ENCODE data around the gene HECW1. TPM values are rescaled to one million over a fixed set of nuclear protein-coding genes. Genes with fewer than 3 reads are reported as not detected.

HECW1 gene
- total and polyA plus RNA-seq, 2 of the 8 experiments (the other 6 are each of a cell fraction or from before 2014, with no cell fraction given) = 2.9 to 12.7 TPM

GRCh38 chr7:43139137-43139536 lies 26.7 kb downstream of the HECW1 start:
- no peak overlapping the region for H3K18ac ChIP-seq (ENCODE audit: extremely low read depth, low read length)
- peak overlapping the region; percentile 39 for H2BK120ac ChIP-seq (replicated peaks; ENCODE audit: low read depth, low read length)
- CTCF ChIA-PET (ENCODE audit: partially characterized antibody) = interaction anchor here (0.5 to 1.2 kb wide), 2 partner anchors 153 to 630 kb away, joined by 3 to 4 read pairs; no protein-coding TSS in a partner anchor
- no peak overlapping the region for H2BK12ac ChIP-seq (ENCODE audit: low read depth, low read length)
- no peak overlapping the region for H3K23ac ChIP-seq (ENCODE audit: insufficient read length)
- no peak overlapping the region for H3K56ac ChIP-seq (replicated peaks; ENCODE audit: insufficient read length, low read depth, low read length)
- H3K9ac ChIP-seq (replicated peaks in 1 of 4; ENCODE audit: extremely low read depth in 1 of 4, low read depth in 3 of 4, low read length in 3 of 4) = no peak overlapping the region
- no peak overlapping the region for H2AK5ac ChIP-seq (ENCODE audit: low read depth, low read length)
- H3K9me3 ChIP-seq (ENCODE audit: insufficient read depth in 2 of 2, low read depth in 1 of 2, low read length in 1 of 2) = no peaks in the 10 kb centered on the region
- H4K5ac ChIP-seq (ENCODE audit: insufficient read length, low read depth, low read length) = no peak overlapping the region
- no peak overlapping the region for H2BK15ac ChIP-seq (ENCODE audit: low read length)
- H3K27me3 ChIP-seq (replicated peaks in 1 of 4; ENCODE audit: control insufficient read depth in 3 of 4, extremely low read depth in 1 of 4, insufficient read depth in 3 of 4, low read length in 3 of 4) = no peaks in the 10 kb centered on the region
- peak overlapping the region; percentile 84; the same call in 1 of the 2 replicates for H2BK5ac ChIP-seq (ENCODE audit: low read depth, low read length)
- no peak overlapping the region for H3K4me3 ChIP-seq (ENCODE audit: extremely low read depth in 1 of 4, insufficient read depth in 2 of 4, low read depth in 3 of 4, low read length in 4 of 4)
- H2AFZ ChIP-seq (ENCODE audit: low read length) = no peak overlapping the region
- no peak for DNase-seq (ENCODE audit: low read depth in 1 of 2, low spot score in 2 of 2)
- no peak overlapping the region for H3K4ac ChIP-seq (replicated peaks; ENCODE audit: insufficient read length, low read depth, low read length)
- peak overlapping the region; percentile 88; the same call in 1 of the 2 replicates for H2BK20ac ChIP-seq (ENCODE audit: low read length)
- no peak overlapping the region for H4K8ac ChIP-seq (ENCODE audit: extremely low read depth, insufficient read depth, low read length)
- H3K79me2 ChIP-seq (ENCODE audit: control insufficient read depth in 1 of 2, insufficient read depth in 2 of 2, low read length in 2 of 2) = no peaks in the 10 kb centered on the region
- H3K14ac ChIP-seq (ENCODE audit: insufficient read length) = no peak overlapping the region
- no peaks in the 10 kb centered on the region for H3K23me2 ChIP-seq (ENCODE audit: low read depth, low read length)
- no peaks in the 10 kb centered on the region for H4K20me1 ChIP-seq (replicated peaks in 1 of 2; ENCODE audit: control insufficient read depth in 1 of 2, insufficient read depth in 2 of 2, low read length in 2 of 2)
- peaks cover 3 to 25% (median 11%) of the 10 kb centered on the region in 4 experiments; a peak in 6 of 7 replicates for H3K4me1 ChIP-seq (replicated peaks in 1 of 4; ENCODE audit: control insufficient read depth in 3 of 4, insufficient read depth in 4 of 4, low read length in 3 of 4)
- peaks cover 2% of the 10 kb centered on the region; the same call in 1 of the 2 replicates for H3K79me1 ChIP-seq (ENCODE audit: low read depth, low read length)
- no peaks in the 10 kb centered on the region for H3K36me3 ChIP-seq (ENCODE audit: control insufficient read depth in 2 of 4, insufficient read depth in 4 of 4, low read length in 3 of 4)
- peak; percentile 96 for FAIRE-seq
- WGBS, 2 experiments (ENCODE audit: extremely low coverage in 1 of 2, insufficient coverage in 1 of 2, insufficient read length in 1 of 2, insufficient replicate concordance in 2 of 2, low coverage in 1 of 2, low lambda C conversion rate in 2 of 2, missing lambda C conversion rate in 1 of 2) = 15% methylated on average over 2 of the region's 2 CpGs; no CpG with 5 or more reads in 1 of the 2 experiments
- peak overlapping the region; percentile 15 to 30; a peak in 1 of 4 replicates for H3K4me2 ChIP-seq (ENCODE audit: insufficient read depth in 1 of 2, low read depth in 2 of 2, low read length in 2 of 2)
- H4K91ac ChIP-seq (replicated peaks; ENCODE audit: insufficient read length, low read length) = peak overlapping the region; percentile 97
- H3K27ac ChIP-seq (ENCODE audit: low read depth, low read length) = no peak overlapping the region
- POLR2A ChIA-PET (ENCODE audit: partially characterized antibody) = interaction anchor here (1.0 to 1.4 kb wide), 2 partner anchors 60 to 207 kb away, joined by 3 to 4 read pairs; partner anchors contain the start of genes MRPL32 and PSMA2
- TF ChIP-seq, protein P1, sequence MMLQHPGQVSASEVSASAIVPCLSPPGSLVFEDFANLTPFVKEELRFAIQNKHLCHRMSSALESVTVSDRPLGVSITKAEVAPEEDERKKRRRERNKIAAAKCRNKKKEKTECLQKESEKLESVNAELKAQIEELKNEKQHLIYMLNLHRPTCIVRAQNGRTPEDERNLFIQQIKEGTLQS (IDR thresholded peaks at IDR 0.05; ENCODE audit: insufficient read depth, low read depth, low read length) = no peak
- TF ChIP-seq, protein P2, sequence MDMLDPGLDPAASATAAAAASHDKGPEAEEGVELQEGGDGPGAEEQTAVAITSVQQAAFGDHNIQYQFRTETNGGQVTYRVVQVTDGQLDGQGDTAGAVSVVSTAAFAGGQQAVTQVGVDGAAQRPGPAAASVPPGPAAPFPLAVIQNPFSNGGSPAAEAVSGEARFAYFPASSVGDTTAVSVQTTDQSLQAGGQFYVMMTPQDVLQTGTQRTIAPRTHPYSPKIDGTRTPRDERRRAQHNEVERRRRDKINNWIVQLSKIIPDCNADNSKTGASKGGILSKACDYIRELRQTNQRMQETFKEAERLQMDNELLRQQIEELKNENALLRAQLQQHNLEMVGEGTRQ (IDR thresholded peaks at IDR 0.05; ENCODE audit: low read length) = no peak
- no peak for TF ChIP-seq CHD2 (IDR thresholded peaks at IDR 0.05; ENCODE audit: low read length)
- TF ChIP-seq JUND (IDR thresholded peaks at IDR 0.05; ENCODE audit: low read length) = peak; percentile 86
- TF ChIP-seq POLR2AphosphoS5 (IDR thresholded peaks at IDR 0.05; ENCODE audit: low read depth, low read length) = no peak
- TF ChIP-seq CBX5 (IDR thresholded peaks at IDR 0.05; ENCODE audit: low read depth, low read length) = no peak
- no peak for TF ChIP-seq KDM5A (IDR thresholded peaks at IDR 0.05; ENCODE audit: low read length)
- TF ChIP-seq TAF7 (optimal IDR thresholded peaks at IDR 0.05; ENCODE audit: borderline replicate concordance, low read depth, low read length) = no peak
- no peak for TF ChIP-seq RXRA (IDR thresholded peaks at IDR 0.05; ENCODE audit: insufficient read depth, low read depth, low read length)
- TF ChIP-seq RFX5 (IDR thresholded peaks at IDR 0.05; ENCODE audit: borderline replicate concordance, low read depth, low read length) = no peak
- TF ChIP-seq SP2 (IDR thresholded peaks at IDR 0.05; ENCODE audit: low read length) = no peak
- TF ChIP-seq CEBPB (IDR thresholded peaks at IDR 0.05; ENCODE audit: low read depth, low read length) = no peak
- TF ChIP-seq SP4 (IDR thresholded peaks at IDR 0.05; ENCODE audit: low read length) = no peak

All from H1 (cell line).